Anterior cingulate cortex (tissue), 58 donors: Measurements from ENCODE around the gene NMNAT2.
"Not testable (repeated sequence)": the region's sequence is repeated elsewhere in the genome, so short reads cannot be mapped to it uniquely, and the experiment has no call there.

Source experiments
- DNase-seq, 58 donors: peaks; one replicate each; lab custom pipeline; 2025; lab: John Stamatoyannopoulos, UW

NMNAT2 gene

GRCh38 chr1:183244466-183244865 lies 173.7 kb downstream of the NMNAT2 start:
- no peak for DNase-seq

- DNase-seq: no peak
Observed at GRCh38 chr1:183243161-183244050, 174.8 kb downstream of the NMNAT2 start.

GRCh38 chr1:183242556-183242955 lies 175.6 kb downstream of the NMNAT2 start:
- DNase-seq: no peak

- DNase-seq: no peak
Observed at GRCh38 chr1:183241471-183241870, 176.7 kb downstream of the NMNAT2 start.

GRCh38 chr1:183240853-183241252 lies 177.3 kb downstream of the NMNAT2 start:
- DNase-seq: not testable (repeated sequence)

GRCh38 chr1:183240526-183240825 lies 177.7 kb downstream of the NMNAT2 start:
- no peak for DNase-seq

- DNase-seq: no peak
Observed at GRCh38 chr1:183239793-183240525, 178.2 kb downstream of the NMNAT2 start.

GRCh38 chr1:183239220-183239742 lies 178.9 kb downstream of the NMNAT2 start:
- DNase-seq: no peak

- no peak for DNase-seq
Observed at GRCh38 chr1:183238071-183238470, 180.1 kb downstream of the NMNAT2 start.

GRCh38 chr1:183237046-183237445 lies 181.1 kb downstream of the NMNAT2 start:
- no peak for DNase-seq

- DNase-seq: no peak
Observed at GRCh38 chr1:183236158-183236725, 181.9 kb downstream of the NMNAT2 start.

GRCh38 chr1:183235503-183235902 lies 182.7 kb downstream of the NMNAT2 start:
- DNase-seq: no peak

GRCh38 chr1:183234660-183235476 lies 183.3 kb downstream of the NMNAT2 start:
- peak in 36 of 58 donors; percentile 8 to 78 (median 30) for DNase-seq

- no peak for DNase-seq
Observed at GRCh38 chr1:183233113-183233512, 185.1 kb downstream of the NMNAT2 start.

GRCh38 chr1:183231545-183231944 lies 186.6 kb downstream of the NMNAT2 start:
- no peak for DNase-seq

GRCh38 chr1:183230413-183230812 lies 187.8 kb downstream of the NMNAT2 start:
- no peak for DNase-seq

GRCh38 chr1:183228347-183229220 lies 189.6 kb downstream of the NMNAT2 start:
- DNase-seq: no peak

- peak in 7 of 58 donors; percentile 3 to 36 (median 6) for DNase-seq
Observed at GRCh38 chr1:183227422-183228346, 190.5 kb downstream of the NMNAT2 start.
